SU-DHL-6 (cell line): ENCODE measurements around the gene CD79B.

Source experiments
- CTCF ChIP-seq: fragments of 200-600 bp; sonication (generic); IDR thresholded peaks from one replicate; pipeline ENCODE4 v1.5.1; 2017; ENCODE audit warnings: antibody characterized with exemption, mild to moderate bottlenecking, low read length, moderate library complexity; ENCODE audit not compliant: insufficient read depth, poor library complexity, severe bottlenecking
- EZH2phosphoT487 ChIP-seq: fragments of 200-600 bp; sonication (generic), shearing (Covaris generic); conservative IDR thresholded peaks from 2 replicates; pipeline ENCODE4 v1.6.1; 2018; ENCODE audit warnings: mild to moderate bottlenecking, antibody characterized with exemption, low read length, moderate library complexity, mixed read lengths

GRCh38 chr17:63928966-63929695, 3.0 kb downstream of the CD79B start:
- TF ChIP-seq CTCF (no peak), EZH2phosphoT487 (no peak)
